HG03025 (cell line): ENCODE data around the gene ARPC2.
"Not testable (repeated sequence)": the region's sequence is repeated elsewhere in the genome, so short reads cannot be mapped to it uniquely, and the experiment has no call there.

Experiments
- ATAC-seq: cut with Tn5 transposase; IDR thresholded peaks from one replicate; pipeline ENCODE4 v1.9.1; 2021; ENCODE audit warnings: mild to moderate bottlenecking, moderate library complexity; ENCODE audit not compliant: unreplicated experiment, low FRiP score

ARPC2 gene

DNA sequence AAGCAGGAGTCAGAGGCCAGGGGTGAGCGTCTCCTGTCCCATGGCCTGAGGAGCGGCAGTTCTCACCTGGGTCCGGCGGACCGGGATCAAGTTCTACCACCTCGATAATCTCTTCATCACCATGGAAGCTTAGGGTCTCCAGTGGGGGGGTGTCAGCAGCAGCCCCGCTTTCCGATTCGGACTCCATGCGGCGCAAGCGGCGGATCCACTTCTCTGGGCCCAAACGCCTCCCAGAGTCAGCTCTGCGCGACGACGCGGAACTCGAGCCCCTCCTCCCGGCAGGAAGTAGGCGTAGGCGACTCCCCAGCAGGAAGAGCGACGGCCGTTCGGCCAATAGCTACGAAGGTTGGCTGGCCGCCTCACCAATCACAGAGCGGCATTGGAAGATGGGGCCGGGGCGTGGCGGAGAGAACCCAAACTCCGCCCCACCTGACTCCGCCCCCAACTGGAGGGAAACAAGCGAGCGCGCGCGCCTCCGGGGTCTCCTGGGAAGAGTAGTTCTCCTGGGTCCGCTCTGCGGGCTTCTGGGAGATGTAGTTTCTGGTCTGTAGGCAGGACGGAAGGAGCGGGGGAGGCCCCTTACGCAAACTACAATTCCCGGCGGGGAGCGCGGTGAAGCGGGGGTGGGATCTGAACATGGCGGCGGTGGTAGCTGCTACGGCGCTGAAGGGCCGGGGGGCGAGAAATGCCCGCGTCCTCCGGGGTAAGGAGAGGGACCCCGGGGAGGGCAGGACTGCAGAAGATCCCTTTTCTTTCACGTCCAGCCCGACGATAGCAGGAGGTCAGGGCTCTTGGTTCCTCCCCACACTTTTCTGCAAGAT is 53.1 kb downstream of the ARPC2 start, which contains the start of the genes AAMP and PNKD:
Gene AAMP (minus strand): TSS at position 238 of the 821 bp plus-strand sequence. CDS start 51 bp downstream, at position 187.
Gene PNKD (plus strand): TSS at position 620 of the 821 bp plus-strand sequence. CDS start 17 bp downstream, at position 637.
- ATAC-seq = peak; percentile 83

GRCh38 chr2:218270721-218271486 is 53.9 kb downstream of the ARPC2 start:
- ATAC-seq = peak; percentile 1

- ATAC-seq = no peak
Measured at GRCh38 chr2:218271487-218271797, 54.5 kb downstream of the ARPC2 start.

GRCh38 chr2:218271865-218272530 is 55.0 kb downstream of the ARPC2 start:
- no peak for ATAC-seq

DNA sequence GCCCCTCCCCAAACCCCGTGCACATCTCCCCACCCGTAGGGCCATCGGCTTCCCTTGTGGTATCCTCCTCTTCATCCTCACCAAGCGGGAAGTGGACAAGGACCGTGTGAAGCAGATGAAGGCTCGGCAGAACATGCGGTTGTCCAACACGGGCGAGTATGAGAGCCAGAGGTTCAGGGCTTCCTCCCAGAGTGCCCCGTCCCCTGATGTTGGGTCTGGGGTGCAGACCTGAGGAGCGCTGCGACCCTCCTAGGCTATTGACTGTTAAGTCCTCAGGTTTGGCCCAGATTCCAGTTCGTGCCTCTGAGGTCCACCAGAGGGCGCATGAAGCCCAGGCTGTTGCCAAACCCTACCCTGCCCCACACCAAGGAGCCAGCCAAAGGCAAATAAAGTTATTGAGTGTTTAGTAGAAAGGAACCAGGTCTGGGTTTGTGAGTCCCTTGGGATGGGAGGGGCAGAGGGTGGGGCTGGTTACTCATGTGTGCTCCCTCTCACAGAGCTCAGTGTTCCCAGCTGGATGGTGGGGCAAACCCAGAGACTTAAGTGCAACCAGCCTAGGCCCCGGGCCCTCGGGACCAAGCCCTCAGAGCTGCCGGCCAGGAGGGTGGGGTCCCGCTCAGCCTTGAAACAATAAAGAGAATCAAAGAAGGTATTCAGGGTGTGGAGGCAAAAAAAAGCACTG is 55.7 kb downstream of the ARPC2 start:
- ATAC-seq = no peak

GRCh38 chr2:218273214-218273907 is 56.4 kb downstream of the ARPC2 start:
- not testable (repeated sequence) for ATAC-seq

GRCh38 chr2:218273908-218274249 is 56.9 kb downstream of the ARPC2 start:
- ATAC-seq = no peak

GRCh38 chr2:218274586-218274985 is 57.6 kb downstream of the ARPC2 start:
- no peak for ATAC-seq

GRCh38 chr2:218275371-218276072 is 58.5 kb downstream of the ARPC2 start:
- ATAC-seq = no peak

GRCh38 chr2:218276986-218277755 is 60.2 kb downstream of the ARPC2 start:
- no peak for ATAC-seq

DNA sequence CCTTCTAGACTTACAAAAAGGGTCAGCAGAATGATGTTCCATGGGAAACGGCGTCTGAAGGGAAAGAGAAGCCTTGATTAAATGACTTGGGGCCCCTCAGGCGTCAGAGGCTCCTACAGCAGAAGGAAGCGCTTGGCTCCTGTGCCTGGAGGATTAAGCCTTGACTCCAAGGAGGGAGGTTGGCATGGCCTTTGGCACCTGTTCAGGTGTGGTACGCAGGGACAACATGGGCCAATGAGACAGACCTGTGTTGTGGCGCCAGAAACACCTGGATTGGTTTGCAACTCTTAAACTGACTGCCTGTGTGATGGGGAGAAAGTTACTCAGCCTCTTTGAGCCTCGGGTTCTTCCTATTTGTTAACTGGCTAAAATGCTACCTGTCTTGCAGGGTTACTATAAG is 60.9 kb downstream of the ARPC2 start:
- no peak for ATAC-seq

GRCh38 chr2:218278531-218279360 is 61.8 kb downstream of the ARPC2 start:
- ATAC-seq = no peak

DNA sequence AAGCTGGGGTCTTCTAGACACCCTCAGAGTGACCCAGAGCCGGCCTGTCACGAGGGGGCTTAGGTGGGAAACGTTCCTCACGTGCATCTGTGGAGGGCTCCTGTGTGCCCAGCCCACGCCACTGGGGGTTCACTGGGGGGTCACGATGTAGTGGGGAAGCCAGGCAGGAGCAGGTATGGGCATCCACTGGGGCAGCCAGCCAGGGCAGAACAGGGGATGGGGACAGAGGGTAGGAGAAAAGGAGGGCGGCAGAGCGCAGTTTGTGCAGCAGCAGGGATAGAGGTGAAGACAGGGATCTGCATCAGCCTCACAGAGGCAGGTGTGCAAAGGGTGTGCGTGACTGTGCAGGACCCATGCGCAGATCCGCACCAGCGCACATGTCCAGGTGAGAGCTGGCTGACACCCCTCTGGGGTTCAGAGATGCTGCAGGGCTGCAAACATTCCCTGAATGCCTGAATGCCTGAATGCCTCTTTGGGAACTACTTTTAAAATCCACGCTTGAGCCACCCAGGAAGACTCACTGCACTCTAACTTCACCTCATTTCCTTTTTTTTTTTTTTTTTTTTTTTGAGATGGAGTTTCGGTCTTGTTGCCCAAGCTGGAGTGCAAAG is 63.4 kb downstream of the ARPC2 start:
- ATAC-seq = no peak

GRCh38 chr2:218281449-218281848 is 64.5 kb downstream of the ARPC2 start:
- no peak for ATAC-seq

DNA sequence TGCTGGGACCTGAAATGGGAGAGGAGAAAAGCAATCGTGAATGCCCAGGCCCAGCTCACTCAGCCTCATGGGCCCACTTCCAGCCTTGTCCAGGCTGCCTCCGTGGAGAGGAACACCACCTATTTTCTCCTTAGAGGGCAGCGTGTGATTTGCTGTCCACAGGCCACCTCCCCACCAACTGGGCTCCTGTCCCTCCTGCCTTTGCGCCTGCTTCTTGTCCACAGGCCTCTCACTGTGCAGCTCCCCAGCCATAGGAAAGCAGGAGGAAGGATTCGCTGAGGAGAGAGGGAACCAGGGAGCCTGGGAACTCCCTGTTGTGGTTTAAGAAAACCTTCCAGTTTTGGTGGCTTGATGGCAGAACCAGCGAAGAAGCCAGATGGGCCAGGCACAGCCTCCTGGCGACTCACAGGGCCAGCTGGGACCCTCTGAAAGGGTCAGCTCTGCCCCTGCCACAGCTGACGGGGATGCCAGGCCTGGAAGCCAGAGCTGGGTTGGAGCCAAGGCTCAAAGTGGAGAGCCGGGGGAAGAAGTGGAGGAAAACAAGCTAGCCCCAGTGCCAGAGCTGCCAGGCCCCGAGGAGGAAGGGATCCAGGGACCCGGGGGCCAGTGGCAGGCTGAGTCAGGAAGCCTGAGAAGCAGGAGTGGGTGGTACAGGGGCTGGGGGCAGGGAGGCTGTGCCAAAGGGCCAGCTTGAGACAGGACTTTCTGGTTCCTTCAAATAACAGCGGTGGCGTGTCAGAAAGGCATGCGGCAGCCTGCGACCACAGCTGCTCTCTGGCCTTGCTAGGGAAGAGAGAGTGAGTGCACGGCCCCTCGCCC is 65.4 kb downstream of the ARPC2 start:
- no peak for ATAC-seq

- ATAC-seq = peak; percentile 50
Measured at GRCh38 chr2:218284106-218284811, 67.3 kb downstream of the ARPC2 start.
